ENCODE results near the gene IRF3.

IRF3 gene, protein sequence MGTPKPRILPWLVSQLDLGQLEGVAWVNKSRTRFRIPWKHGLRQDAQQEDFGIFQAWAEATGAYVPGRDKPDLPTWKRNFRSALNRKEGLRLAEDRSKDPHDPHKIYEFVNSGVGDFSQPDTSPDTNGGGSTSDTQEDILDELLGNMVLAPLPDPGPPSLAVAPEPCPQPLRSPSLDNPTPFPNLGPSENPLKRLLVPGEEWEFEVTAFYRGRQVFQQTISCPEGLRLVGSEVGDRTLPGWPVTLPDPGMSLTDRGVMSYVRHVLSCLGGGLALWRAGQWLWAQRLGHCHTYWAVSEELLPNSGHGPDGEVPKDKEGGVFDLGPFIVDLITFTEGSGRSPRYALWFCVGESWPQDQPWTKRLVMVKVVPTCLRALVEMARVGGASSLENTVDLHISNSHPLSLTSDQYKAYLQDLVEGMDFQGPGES

DNA sequence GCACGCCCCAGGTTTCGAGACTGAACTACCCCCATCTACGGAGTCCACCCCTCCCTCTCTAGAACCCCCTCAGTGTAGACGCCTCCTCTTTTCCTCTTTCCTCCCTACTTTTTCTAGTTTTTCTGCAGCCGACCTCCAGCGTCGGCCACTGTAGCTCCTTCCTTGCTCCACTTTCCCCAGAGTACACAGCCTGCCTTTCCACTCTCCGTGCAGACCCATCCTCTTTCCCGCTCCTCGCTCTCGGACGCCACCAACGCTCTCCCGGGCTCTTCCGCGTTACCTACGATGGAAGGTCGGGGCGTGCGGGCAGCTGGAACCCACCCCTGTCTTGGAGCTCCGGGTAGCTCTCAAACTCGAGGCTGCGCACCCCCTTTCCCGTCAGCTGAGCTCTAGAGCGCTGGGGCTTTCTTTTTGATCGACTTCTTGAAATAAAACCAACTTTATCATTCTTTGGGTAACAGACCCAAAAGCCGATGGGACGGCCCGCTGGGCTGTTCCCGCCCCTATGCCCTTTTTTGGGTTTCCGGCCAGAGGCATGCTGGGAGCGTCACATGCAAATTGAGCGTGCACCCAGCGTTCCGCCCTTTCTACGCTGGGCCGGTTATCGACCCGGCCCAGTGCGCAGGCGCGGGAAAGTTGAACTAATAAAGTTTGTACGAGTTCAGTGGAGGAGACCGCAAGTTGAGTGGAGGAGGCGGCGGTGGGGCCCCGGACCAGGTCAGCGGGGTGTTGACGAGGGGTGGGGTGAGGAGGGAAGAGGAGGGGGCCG is at the start of gene IRF3, which contains the start of gene BCL2L12:
Gene IRF3 (minus strand): TSS at position 507 of the 769 bp plus-strand sequence. CDS start 1,019 bp downstream, outside the sequence.
Gene BCL2L12 (plus strand): TSS at position 583 of the 769 bp plus-strand sequence. CDS start 760 bp downstream, outside the sequence.
- peak; percentile 95 for DNase-seq (ENCODE audit: low spot score)

- no peak for DNase-seq (ENCODE audit: low spot score)
Measured at GRCh38 chr19:49713236-49713845, 47.7 kb upstream of the IRF3 start.

DNA sequence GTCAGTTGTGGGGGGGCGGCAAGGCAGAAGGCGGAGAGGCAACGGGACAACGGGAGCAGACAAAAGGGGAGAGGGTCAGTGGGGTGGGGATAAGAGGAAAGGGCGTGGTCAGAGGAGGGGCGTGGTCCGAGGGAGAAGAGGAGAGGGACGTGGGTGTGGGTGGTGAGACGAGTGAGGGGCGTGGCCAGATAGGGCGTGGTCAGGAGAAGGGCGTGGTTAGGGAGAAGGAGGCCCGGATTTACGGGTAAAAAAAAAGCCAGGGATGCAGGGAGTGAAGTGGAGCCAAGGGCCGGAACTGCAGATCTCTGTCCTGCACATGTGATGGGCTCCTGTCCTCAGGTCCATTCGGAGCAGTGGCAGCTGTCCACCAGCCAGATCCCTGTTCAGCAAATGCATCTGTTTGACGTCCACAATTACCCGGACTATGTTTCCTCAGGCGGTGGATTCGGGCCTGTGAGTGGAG is 46.8 kb upstream of the IRF3 start:
- no peak for DNase-seq (ENCODE audit: low spot score)

DNA sequence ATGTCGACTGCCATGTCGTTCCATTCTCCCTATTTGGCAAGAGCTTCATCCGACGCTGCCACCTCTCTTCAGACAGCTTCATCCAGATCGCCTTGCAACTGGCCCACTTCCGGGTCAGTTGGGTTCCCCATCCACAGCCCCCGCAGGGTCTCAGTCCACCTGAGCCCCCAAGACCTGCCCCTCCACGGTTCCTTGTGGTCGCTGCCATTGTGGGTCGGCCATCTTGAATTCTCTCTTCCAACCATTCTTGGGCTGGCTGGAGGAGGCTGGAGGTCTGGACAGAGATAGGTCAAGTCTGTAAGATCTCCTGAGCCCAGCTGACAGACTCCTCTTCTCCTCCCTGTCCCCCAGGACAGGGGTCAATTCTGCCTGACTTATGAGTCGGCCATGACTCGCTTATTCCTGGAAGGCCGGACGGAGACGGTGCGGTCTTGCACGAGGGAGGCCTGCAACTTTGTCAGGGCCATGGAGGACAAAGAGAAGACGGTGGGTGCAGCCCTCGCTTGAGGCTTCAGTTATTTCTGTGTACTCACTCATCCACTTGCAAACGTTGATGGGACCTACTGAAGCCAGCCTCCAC is 44.8 kb upstream of the IRF3 start:
- DNase-seq (ENCODE audit: low spot score), result no peak

DNA sequence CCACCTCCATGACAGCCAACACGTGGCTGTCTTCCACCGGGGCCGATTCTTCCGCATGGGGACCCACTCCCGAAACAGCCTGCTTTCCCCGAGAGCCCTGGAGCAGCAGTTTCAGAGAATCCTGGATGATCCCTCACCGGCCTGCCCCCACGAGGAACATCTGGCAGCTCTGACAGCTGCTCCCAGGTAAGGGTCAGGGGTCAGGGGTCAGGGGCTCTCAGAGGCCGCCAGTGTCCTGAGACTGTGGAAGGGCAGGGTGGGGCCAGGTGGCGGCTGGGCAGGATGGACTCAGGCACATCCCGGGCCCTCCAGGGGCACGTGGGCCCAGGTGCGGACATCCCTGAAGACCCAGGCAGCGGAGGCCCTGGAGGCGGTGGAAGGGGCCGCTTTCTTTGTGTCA is 40.3 kb upstream of the IRF3 start:
- DNase-seq (ENCODE audit: low spot score), result no peak

GRCh38 chr19:49704888-49705642 is 39.4 kb upstream of the IRF3 start:
- no peak for DNase-seq (ENCODE audit: low spot score)

DNA sequence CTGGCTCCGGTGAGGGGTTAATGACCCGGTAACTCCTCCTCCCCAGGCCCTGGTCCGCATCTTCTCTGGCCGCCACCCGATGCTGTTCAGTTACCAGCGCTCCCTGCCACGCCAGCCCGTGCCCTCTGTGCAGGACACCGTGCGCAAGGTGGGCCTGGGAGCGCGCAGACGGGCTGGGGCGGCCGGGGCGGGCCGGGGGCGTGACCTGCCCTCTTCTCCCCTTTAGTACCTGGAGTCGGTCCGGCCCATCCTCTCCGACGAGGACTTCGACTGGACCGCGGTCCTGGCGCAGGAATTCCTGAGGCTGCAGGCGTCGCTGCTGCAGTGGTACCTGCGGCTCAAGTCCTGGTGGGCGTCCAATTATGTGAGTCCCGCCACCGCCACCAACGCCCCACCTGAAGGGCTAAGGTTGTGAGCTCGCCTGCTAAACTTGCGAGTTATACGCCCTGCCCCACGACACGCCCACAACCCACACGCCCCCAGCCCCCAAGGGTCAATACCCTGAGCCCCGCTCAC is 35.7 kb upstream of the IRF3 start:
- no peak for DNase-seq (ENCODE audit: low spot score)

- no peak for DNase-seq (ENCODE audit: low spot score)
Measured at GRCh38 chr19:49700563-49700962, 34.9 kb upstream of the IRF3 start.

- no peak for DNase-seq (ENCODE audit: low spot score)
Measured at GRCh38 chr19:49699364-49699763, 33.7 kb upstream of the IRF3 start.

DNA sequence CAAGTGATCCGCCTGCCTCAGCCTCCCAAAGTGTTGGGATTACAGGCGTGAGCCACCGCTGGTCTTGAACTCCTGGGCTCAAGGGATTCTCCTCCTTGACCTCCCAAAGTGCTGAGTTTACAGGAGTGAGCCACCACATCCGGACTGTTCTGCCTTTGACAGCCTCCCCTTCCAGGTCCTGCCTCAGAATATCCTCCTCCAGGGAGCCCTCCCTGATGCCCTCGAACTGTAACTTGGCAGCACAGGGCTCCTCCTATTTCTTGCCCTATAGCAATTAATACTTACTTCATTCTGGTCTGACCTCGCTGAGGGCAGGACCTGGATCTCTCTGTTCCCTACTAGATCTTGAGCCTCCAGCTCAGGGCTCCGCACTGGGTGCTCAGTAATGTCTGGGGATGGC is 31.2 kb upstream of the IRF3 start:
- DNase-seq (ENCODE audit: low spot score), result no peak

GRCh38 chr19:49696115-49696514 is 30.5 kb upstream of the IRF3 start:
- no peak for DNase-seq (ENCODE audit: low spot score)

DNA sequence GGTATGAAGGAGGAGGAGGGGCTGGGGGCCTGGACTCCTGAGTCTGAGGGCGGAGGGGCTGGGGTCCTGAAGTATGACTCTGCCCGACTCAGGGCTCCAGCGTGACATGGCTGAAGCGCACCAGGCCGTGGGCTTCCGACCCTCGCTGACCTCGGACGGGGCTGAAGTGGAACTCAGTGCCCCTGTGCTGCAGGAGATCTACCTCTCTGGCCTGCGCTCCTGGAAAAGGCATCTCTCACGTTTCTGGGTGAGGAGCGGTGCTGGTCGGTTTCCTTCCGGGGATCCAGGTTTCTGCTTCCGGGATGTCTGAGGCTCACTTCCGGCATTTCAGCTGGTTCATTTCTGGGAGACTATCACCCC is 26.5 kb upstream of the IRF3 start:
- DNase-seq (ENCODE audit: low spot score), result no peak

GRCh38 chr19:49691243-49692146 is 25.8 kb upstream of the IRF3 start:
- no peak for DNase-seq (ENCODE audit: low spot score)

DNA sequence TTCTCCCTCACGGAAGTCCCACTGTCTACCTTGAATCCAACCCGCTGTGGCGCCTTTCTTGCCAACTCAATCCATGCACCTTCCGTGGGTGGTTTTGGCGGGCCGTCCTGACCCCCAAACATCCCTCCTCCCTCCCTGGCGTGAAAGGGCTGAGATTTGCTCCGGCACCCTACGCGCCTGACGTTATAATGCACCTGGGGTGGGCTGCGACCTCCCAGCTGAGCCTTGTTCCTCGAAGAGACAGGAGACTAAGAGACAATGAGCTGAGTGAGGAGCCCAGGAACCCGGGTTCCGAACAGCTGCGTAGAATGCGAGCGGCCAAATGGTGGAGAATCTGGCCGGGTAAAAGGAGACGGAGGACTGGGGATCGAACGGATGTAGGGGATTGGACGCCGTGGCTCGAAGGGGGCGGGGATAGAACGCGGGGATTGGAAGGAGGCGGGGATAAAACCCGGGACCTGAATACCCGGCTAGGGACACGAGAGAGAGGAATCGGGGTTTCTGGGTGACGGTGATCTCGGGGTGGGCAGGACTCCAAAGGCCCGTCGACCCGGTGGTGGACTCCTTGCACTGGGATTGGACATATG is 25.1 kb upstream of the IRF3 start, which contains the start of gene CPT1C:
Gene CPT1C (plus strand): TSS at position 461 of the 587 bp plus-strand sequence. CDS start 1,137 bp downstream, outside the sequence.
- peak; percentile 85 for DNase-seq (ENCODE audit: low spot score)

- no peak for DNase-seq (ENCODE audit: low spot score)
Measured at GRCh38 chr19:49690079-49690655, 24.5 kb upstream of the IRF3 start.

- DNase-seq (ENCODE audit: low spot score), result no peak
Measured at GRCh38 chr19:49689133-49690078, 23.7 kb upstream of the IRF3 start, which contains the start of gene ADM5. Gene ADM5, plus strand, starts transcription at chr19:49689594. Its CDS starts 244 bp downstream, at chr19:49689838.

GRCh38 chr19:49688531-49689132 is 23.0 kb upstream of the IRF3 start:
- no peak for DNase-seq (ENCODE audit: low spot score)

Data from left forelimb (tissue), 1 donor.